Mucosa of descending colon (tissue), 3 donors: ENCODE results near the gene SCYL1. TPM values are rescaled to one million over a fixed set of nuclear protein-coding genes. Genes with fewer than 3 reads are reported as not detected.
A peak's percentile ranks its signal among the peaks of the same experiment; 100 is the strongest.

Source experiments
- ATAC-seq: fragments of 200-7000 bp; cut with Tn5 transposase; one replicate; pipeline ENCODE4 v1.9.1; 2020; ENCODE audit warnings: mild to moderate bottlenecking, moderate library complexity
- DNase-seq, 3 donors: peaks; one replicate each; pipeline ENCODE4 v3.0.0-alpha.2; 2020
- H3K36me3 ChIP-seq: fragments of 200-600 bp; one replicate; pipeline ENCODE4 v1.8.0; 2021; ENCODE audit warnings: low read depth, mild to moderate bottlenecking
- H3K4me1 ChIP-seq: fragments of 200-600 bp; one replicate; pipeline ENCODE4 v1.8.0; 2021; ENCODE audit warnings: low read depth, mild to moderate bottlenecking
- H3K4me3 ChIP-seq: fragments of 200-600 bp; one replicate; pipeline ENCODE4 v1.8.0; 2021; ENCODE audit warnings: mild to moderate bottlenecking
- H3K9me3 ChIP-seq: fragments of 200-600 bp; one replicate; pipeline ENCODE4 v1.8.0; 2021; ENCODE audit warnings: mild to moderate bottlenecking
- intact Hi-C, 2 donors: fragments of 100-400 bp; cut with DNase I in 1 of 2; cut with micrococcal nuclease in 1 of 2; formaldehyde crosslinking; loops; one replicate each; pipeline versions ENCODE4 v1.11.0 to v1.11.1; 2022; cut with DNase I, micrococcal nuclease
- total RNA-seq, 3 donors: library from RNA; stranded (reverse); fragmentation: NEBNext Ultra II Directional in 2 of 3; extraction: Animal tissue kit (Norgen Biotek cat#: 25700) in 2 of 3; gene quantifications; one replicate each; pipeline versions ENCODE4 v1.2.1 to v1.2.4, GENCODE V29; 2021 to 2023
- TF ChIP-seq, protein P1 (sequence below): fragments of 200-600 bp; IDR thresholded peaks from one replicate; pipeline ENCODE4 v1.8.0; 2022; ENCODE audit warnings: antibody characterized with exemption, mild to moderate bottlenecking
- donor health status: DM: no; HTN: no; CAD: no; lungs with moderate emphysema.
- donor health status: DM: no; HTN: no; CAD: no.
- donor health status: DM: no; HTN: yes; CAD: no.

The SCYL1 gene
- total RNA-seq, 3 donors from 2014 or later, result 60.1 to 77.4 (median 60.3) TPM

DNA sequence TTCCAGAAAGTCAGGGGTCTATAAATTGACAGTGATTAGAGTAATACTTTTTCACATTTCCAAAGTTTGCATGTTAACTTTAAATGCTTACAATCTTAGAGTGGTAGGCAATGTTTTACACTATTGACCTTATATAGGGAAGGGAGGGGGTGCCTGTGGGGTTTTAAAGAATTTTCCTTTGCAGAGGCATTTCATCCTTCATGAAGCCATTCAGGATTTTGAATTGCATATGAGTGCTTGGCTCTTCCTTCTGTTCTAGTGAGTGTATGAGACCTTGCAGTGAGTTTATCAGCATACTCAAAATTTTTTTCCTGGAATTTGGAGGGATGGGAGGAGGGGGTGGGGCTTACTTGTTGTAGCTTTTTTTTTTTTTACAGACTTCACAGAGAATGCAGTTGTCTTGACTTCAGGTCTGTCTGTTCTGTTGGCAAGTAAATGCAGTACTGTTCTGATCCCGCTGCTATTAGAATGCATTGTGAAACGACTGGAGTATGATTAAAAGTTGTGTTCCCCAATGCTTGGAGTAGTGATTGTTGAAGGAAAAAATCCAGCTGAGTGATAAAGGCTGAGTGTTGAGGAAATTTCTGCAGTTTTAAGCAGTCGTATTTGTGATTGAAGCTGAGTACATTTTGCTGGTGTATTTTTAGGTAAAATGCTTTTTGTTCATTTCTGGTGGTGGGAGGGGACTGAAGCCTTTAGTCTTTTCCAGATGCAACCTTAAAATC is 20.8 kb upstream of the SCYL1 start:
- TF ChIP-seq, protein P1, sequence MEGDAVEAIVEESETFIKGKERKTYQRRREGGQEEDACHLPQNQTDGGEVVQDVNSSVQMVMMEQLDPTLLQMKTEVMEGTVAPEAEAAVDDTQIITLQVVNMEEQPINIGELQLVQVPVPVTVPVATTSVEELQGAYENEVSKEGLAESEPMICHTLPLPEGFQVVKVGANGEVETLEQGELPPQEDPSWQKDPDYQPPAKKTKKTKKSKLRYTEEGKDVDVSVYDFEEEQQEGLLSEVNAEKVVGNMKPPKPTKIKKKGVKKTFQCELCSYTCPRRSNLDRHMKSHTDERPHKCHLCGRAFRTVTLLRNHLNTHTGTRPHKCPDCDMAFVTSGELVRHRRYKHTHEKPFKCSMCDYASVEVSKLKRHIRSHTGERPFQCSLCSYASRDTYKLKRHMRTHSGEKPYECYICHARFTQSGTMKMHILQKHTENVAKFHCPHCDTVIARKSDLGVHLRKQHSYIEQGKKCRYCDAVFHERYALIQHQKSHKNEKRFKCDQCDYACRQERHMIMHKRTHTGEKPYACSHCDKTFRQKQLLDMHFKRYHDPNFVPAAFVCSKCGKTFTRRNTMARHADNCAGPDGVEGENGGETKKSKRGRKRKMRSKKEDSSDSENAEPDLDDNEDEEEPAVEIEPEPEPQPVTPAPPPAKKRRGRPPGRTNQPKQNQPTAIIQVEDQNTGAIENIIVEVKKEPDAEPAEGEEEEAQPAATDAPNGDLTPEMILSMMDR, result no peak
- intact Hi-C loops, result loop anchor here (5.0 kb wide), 2 partner anchors 77 to 82 kb away; partner anchors contain the start of gene NEAT1 (in 1 of the 2)
- Histone ChIP-seq H3K4me1 (peaks cover 19% of the 10 kb centered on the region), H3K36me3 (no peaks in the 10 kb centered on the region), H3K9me3 (no peaks in the 10 kb centered on the region), H3K4me3 (peak overlapping the region; percentile 76)
- peak in 1 of 3 donors; percentile 48 for DNase-seq
- ATAC-seq, result no peak

DNA sequence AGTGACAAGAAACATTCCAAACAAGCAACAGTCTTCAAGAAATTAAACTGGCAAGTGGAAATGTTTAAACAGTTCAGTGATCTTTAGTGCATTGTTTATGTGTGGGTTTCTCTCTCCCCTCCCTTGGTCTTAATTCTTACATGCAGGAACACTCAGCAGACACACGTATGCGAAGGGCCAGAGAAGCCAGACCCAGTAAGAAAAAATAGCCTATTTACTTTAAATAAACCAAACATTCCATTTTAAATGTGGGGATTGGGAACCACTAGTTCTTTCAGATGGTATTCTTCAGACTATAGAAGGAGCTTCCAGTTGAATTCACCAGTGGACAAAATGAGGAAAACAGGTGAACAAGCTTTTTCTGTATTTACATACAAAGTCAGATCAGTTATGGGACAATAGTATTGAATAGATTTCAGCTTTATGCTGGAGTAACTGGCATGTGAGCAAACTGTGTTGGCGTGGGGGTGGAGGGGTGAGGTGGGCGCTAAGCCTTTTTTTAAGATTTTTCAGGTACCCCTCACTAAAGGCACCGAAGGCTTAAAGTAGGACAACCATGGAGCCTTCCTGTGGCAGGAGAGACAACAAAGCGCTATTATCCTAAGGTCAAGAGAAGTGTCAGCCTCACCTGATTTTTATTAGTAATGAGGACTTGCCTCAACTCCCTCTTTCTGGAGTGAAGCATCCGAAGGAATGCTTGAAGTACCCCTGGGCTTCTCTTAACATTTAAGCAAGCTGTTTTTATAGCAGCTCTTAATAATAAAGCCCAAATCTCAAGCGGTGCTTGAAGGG is 20.0 kb upstream of the SCYL1 start:
- Histone ChIP-seq H3K9me3 (no peaks in the 10 kb centered on the region), H3K4me1 (peaks cover 19% of the 10 kb centered on the region), H3K36me3 (no peaks in the 10 kb centered on the region), H3K4me3 (peak overlapping the region; percentile 76)
- intact Hi-C loops, result loop anchor here (5.0 kb wide), 3 partner anchors 33 to 83 kb away; partner anchors contain the start of gene NEAT1 (in 1 of the 2)
- TF ChIP-seq, protein P1, result no peak
- ATAC-seq, result no peak
- DNase-seq, result peak in 2 of 3 donors; percentile 7 to 24

DNA sequence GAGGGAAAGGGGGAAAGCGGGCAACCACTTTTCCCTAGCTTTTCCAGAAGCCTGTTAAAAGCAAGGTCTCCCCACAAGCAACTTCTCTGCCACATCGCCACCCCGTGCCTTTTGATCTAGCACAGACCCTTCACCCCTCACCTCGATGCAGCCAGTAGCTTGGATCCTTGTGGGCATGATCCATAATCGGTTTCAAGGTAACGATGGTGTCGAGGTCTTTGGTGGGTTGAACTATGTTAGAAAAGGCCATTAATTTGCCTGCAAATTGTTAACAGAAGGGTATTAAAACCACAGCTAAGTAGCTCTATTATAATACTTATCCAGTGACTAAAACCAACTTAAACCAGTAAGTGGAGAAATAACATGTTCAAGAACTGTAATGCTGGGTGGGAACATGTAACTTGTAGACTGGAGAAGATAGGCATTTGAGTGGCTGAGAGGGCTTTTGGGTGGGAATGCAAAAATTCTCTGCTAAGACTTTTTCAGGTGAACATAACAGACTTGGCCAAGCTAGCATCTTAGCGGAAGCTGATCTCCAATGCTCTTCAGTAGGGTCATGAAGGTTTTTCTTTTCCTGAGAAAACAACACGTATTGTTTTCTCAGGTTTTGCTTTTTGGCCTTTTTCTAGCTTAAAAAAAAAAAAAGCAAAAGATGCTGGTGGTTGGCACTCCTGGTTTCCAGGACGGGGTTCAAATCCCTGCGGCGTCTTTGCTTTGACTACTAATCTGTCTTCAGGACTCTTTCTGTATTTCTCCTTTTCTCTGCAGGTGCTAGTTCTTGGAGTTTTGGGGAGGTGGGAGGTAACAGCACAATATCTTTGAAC is 19.2 kb upstream of the SCYL1 start:
- TF ChIP-seq, protein P1, result no peak
- Histone ChIP-seq H3K36me3 (no peaks in the 10 kb centered on the region), H3K9me3 (no peaks in the 10 kb centered on the region), H3K4me3 (no peak overlapping the region), H3K4me1 (peaks cover 24% of the 10 kb centered on the region)
- intact Hi-C loops, result loop anchor here in 1 of 2 donors (5.0 kb wide), 1 partner anchor 33 kb away; no protein-coding TSS in a partner anchor
- ATAC-seq (no peak), DNase-seq (peak; percentile 42 to 51 (median 43))

DNA sequence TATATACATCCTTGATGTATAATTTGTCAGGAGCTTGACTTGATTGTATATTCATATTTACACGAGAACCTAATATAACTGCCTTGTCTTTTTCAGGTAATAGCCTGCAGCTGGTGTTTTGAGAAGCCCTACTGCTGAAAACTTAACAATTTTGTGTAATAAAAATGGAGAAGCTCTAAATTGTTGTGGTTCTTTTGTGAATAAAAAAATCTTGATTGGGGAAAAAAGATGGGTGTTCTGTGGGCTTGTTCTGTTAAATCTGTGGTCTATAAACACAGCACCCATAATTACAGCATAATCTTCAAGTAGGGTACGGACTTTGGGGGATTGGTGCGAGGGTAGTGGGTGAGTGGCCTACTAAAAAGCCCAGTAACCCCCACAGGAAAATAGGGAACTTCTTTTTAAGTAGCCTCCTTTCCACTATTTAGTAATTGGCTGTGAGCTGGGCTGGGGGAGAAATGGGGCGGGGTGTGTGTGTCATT is 18.6 kb upstream of the SCYL1 start:
- Histone ChIP-seq H3K36me3 (no peaks in the 10 kb centered on the region), H3K4me1 (peaks cover 26% of the 10 kb centered on the region), H3K9me3 (no peaks in the 10 kb centered on the region), H3K4me3 (no peak overlapping the region)
- no peak for ATAC-seq
- DNase-seq, result peak in 1 of 3 donors; percentile 48
- TF ChIP-seq, protein P1, result no peak
- intact Hi-C loops, result loop anchor here in 1 of 2 donors (5.0 kb wide), 1 partner anchor 34 kb away; no protein-coding TSS in a partner anchor
